HG03097 (cell line): ENCODE data around the gene DEPDC1B.
"Not testable (repeated sequence)": the region's sequence is repeated elsewhere in the genome, so short reads cannot be mapped to it uniquely, and the experiment has no call there.

Experiments used
- ATAC-seq: cut with Tn5 transposase; IDR thresholded peaks from one replicate; pipeline ENCODE4 v1.9.1; 2021; ENCODE audit not compliant: unreplicated experiment, low FRiP score

DEPDC1B gene

GRCh38 chr5:60594715-60595477 lies 105.1 kb downstream of the DEPDC1B start:
- ATAC-seq, result no peak

GRCh38 chr5:60590172-60590571 lies 109.8 kb downstream of the DEPDC1B start:
- ATAC-seq, result no peak

- not testable (repeated sequence) for ATAC-seq
Observed at GRCh38 chr5:60587312-60587711, 112.7 kb downstream of the DEPDC1B start.

- no peak for ATAC-seq
Observed at GRCh38 chr5:60586307-60586901, 113.6 kb downstream of the DEPDC1B start.

GRCh38 chr5:60585618-60586017 lies 114.3 kb downstream of the DEPDC1B start:
- no peak for ATAC-seq

GRCh38 chr5:60584304-60584703 lies 115.7 kb downstream of the DEPDC1B start:
- no peak for ATAC-seq

GRCh38 chr5:60583616-60584015 lies 116.3 kb downstream of the DEPDC1B start:
- ATAC-seq, result no peak

GRCh38 chr5:60578315-60578714 lies 121.7 kb downstream of the DEPDC1B start:
- ATAC-seq, result no peak

GRCh38 chr5:60577116-60577515 lies 122.8 kb downstream of the DEPDC1B start:
- ATAC-seq, result no peak

- no peak for ATAC-seq
Observed at GRCh38 chr5:60576425-60576824, 123.5 kb downstream of the DEPDC1B start.

- ATAC-seq, result no peak
Observed at GRCh38 chr5:60568646-60569045, 131.3 kb downstream of the DEPDC1B start.

- no peak for ATAC-seq
Observed at GRCh38 chr5:60563696-60564324, 136.2 kb downstream of the DEPDC1B start.

GRCh38 chr5:60553291-60553690 lies 146.7 kb downstream of the DEPDC1B start:
- ATAC-seq, result not testable (repeated sequence)

GRCh38 chr5:60551829-60552228 lies 148.1 kb downstream of the DEPDC1B start:
- no peak for ATAC-seq

- no peak for ATAC-seq
Observed at GRCh38 chr5:60551250-60551649, 148.7 kb downstream of the DEPDC1B start.

GRCh38 chr5:60550311-60550710 lies 149.7 kb downstream of the DEPDC1B start:
- no peak for ATAC-seq

GRCh38 chr5:60549841-60550240 lies 150.1 kb downstream of the DEPDC1B start:
- ATAC-seq, result no peak
